Measurements from ENCODE around the gene CHST5. TPM values are rescaled to one million over a fixed set of nuclear protein-coding genes. Genes with fewer than 3 reads are reported as not detected.

CHST5 gene
- total RNA-seq, 1 donor from 2014 or later: 0.12 TPM

- DNase-seq (ENCODE audit: extremely low read depth, low read depth, low spot score): no peak
Observed at GRCh38 chr16:75481475-75481874, 54.4 kb downstream of the CHST5 start.

- DNase-seq (ENCODE audit: extremely low read depth, low read depth, low spot score): no peak
Observed at GRCh38 chr16:75479421-75479990, 56.4 kb downstream of the CHST5 start.

Other genes with a start within 250 kb of the CHST5 start
- gene CFDP1, start 102.6 kb downstream of the CHST5 start, total RNA-seq: 69.7 and 74.8 TPM in 2 replicates
- 10.1 and 22.6 TPM in 2 replicates for gene TMEM170A, start 71.4 kb downstream of the CHST5 start, total RNA-seq
- 0.34 and 1.5 TPM in 2 replicates for gene CHST6, start 40.7 kb downstream of the CHST5 start, total RNA-seq
- 5.6 and 14.3 TPM in 2 replicates for gene TMEM231, start 20.1 kb upstream of the CHST5 start, total RNA-seq
- gene GABARAPL2, start 30.3 kb upstream of the CHST5 start, total RNA-seq: 57.9 and 118 TPM in 2 replicates
- 42.5 and 120 TPM in 2 replicates for gene ADAT1, start 87.2 kb upstream of the CHST5 start, total RNA-seq
- gene KARS1, start 111.6 kb upstream of the CHST5 start, total RNA-seq: 157 and 159 TPM in 2 replicates
- 46.3 and 69.3 TPM in 2 replicates for gene TERF2IP, start 111.7 kb upstream of the CHST5 start, total RNA-seq
- gene CPHXL2, start 140.9 kb upstream of the CHST5 start, total RNA-seq: not detected in 2 replicates
- not detected in 2 replicates for gene DUXB, start 165.4 kb upstream of the CHST5 start, total RNA-seq
- not detected in 2 replicates for gene CPHXL, start 190.4 kb upstream of the CHST5 start, total RNA-seq

Data from glomerular endothelial cell (primary cell).